ENCODE measurements around the gene PRDM16.
"Not testable (repeated sequence)": the region's sequence is repeated elsewhere in the genome, so short reads cannot be mapped to it uniquely, and the experiment has no call there.

PRDM16 gene

GRCh38 chr1:3082051-3082450 is 13.0 kb downstream of the PRDM16 start:
- DNase-seq (ENCODE audit: low spot score): no peak

- no peak for DNase-seq (ENCODE audit: low spot score)
Observed at GRCh38 chr1:3082571-3083516, 13.8 kb downstream of the PRDM16 start.

DNA sequence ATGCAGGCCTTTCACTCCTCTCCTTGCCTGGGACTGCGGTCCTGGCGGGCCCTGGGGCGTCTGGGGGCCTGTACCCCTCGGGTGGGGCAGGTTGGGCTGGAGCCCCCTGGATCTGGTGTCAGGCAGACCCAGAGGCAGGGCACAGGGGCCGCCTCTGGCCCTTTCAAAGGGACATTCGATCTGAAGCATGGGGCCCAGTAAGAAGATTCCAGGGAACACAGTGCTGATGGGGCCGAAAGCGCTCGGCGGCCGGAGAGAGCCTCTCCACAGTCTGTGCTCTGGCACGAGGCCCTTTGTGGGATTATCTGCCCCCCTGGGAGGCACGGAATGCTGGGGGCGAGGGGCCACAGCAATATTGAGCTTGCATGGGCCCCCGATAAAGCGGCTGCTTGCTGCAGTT is 15.2 kb downstream of the PRDM16 start:
- DNase-seq (ENCODE audit: low spot score): no peak

- DNase-seq (ENCODE audit: low spot score): no peak
Observed at GRCh38 chr1:3084726-3085125, 15.7 kb downstream of the PRDM16 start.

- no peak for DNase-seq (ENCODE audit: low spot score)
Observed at GRCh38 chr1:3085721-3086120, 16.7 kb downstream of the PRDM16 start.

DNA sequence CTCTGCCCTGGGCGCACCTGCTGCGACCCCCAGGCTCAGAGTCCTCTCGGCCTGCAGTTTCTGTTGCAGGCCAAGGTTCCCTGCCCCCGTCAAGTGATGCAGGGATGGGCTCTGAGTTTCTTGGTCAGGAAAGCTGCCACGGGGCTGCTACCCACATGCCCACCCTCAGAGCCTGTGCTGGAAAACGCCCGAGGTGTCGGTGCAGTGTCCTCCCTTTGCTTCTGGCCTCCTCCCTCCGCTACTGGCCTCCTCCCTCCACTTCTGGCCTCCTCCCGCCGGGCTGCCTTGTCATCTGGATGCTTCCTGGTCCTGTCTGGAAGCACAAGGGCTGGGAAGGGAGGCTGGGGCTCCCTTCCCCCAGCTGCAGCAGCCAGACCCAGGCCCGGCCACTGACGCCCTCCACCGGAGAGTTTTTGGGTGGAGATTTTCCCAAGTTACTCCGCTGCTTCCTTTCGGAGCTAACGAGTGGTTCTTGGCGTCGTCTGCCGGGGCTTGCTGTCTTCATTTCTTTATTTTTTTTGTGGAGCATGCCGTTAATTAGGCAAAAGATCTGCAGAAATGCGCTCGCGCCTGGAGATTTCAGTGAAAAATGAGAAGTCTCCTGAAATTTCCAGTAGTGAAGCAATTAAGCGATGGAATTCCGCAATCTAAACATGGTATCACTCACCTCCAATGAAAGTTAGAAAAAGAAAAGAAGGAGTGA is 17.4 kb downstream of the PRDM16 start:
- DNase-seq (ENCODE audit: low spot score): no peak

DNA sequence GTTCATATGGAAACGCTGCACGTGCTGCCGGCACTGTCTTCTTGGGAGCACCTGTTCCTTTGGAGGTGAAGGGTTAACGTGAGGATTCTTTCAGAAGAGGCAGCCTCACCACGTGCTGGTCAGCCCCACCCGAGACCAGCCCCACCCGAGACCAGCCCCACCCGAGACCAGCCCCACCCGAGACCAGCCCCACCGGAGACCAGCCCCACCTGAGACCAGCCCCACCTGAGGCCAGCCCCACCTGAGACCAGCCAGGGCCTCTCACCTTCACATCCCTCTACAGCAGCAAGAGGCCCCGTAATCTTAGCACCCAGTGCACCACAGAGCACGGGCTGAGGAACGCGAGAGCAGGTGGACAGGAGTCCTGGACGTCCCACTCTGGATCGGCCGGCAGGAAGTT is 18.0 kb downstream of the PRDM16 start:
- DNase-seq (ENCODE audit: low spot score): no peak

GRCh38 chr1:3087946-3088668 is 19.1 kb downstream of the PRDM16 start:
- not testable (repeated sequence) for DNase-seq (ENCODE audit: low spot score)

DNA sequence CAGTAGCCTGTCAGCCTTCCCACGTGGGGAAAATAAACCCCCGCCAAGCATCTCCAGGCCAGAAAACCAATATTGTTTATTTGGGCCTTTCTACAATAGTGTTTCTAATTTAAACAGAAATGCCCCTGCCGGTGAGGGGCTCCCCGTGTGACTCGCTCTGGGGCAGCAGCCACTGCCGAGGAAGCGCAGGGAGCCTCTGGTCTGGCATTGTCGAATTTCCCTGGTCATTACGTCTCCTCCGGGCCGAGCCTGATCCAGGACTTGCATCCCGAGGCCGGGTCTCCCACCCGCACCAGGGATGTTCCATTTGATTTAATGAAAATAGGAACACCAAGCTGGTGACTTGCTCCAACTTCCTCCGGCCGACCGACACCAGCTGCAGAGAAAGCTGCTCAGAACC is 20.5 kb downstream of the PRDM16 start:
- no peak for DNase-seq (ENCODE audit: low spot score)

- no peak for DNase-seq (ENCODE audit: low spot score)
Observed at GRCh38 chr1:3091334-3091733, 22.3 kb downstream of the PRDM16 start.

- DNase-seq (ENCODE audit: low spot score): no peak
Observed at GRCh38 chr1:3092530-3092929, 23.5 kb downstream of the PRDM16 start.

- DNase-seq (ENCODE audit: low spot score): no peak
Observed at GRCh38 chr1:3093898-3094626, 25.1 kb downstream of the PRDM16 start.

DNA sequence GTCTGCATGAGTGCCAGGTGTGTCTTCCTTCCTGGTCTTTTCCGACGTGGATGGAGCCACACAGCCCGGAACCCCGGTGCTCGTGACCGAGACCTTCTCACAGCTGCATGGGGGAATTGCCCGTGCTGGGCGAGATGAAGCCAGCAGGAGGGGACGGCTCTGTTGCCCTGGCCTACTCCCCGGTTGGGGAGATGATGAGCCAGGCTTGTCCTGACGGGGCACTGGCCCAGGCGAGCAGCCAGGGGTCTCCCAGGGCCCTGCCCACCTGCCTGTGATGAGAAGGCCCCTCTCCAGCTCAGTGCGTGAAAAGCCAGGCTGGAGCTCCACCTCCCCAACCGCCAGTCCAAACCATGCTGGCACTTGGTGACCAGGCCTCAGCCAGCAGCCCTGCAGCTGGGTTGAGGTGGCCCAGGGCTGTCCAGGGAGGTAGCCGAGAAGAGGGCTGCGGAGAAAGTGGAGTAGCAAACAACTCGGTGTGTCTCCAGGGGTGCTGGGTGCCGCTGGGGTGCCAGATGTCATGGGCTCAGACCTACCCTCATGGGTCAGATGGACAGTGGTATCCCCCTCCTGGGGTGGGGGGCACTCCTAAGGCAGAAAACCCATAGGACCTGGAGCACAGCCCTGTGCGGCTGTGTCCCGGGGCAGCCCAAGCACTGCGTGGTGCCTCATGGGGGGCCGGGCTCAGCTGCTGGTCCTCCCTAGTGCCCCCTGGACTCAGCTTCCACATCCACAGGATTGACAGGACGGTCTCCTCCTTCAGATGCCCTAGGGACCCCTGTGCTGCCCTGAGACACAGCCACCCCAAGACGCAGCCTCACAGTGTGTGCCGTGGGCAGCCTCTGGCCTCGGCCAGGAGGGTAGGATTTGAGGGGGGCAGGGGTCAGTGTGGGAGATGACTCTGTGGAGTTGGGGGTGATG is 26.1 kb downstream of the PRDM16 start:
- no peak for DNase-seq (ENCODE audit: low spot score)

DNA sequence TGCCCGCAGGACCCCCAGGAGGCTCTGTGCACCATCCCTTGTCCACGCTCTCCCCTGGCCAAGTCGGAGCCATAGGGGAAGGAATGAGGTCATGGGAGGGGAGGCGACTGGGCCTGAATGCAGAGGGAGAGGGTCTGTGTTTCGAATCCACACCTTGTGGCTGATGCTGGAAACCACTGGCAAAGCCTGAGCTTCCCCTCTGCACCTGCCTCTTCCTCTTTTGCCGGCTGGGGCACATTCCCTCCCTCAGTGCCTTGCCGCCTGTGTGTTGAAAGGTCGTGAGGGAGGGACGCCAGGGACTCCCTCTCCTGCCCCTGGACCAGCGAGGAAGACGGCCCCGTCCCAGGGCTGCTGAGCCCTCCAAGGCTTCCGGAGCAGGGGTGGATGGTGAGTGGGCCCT is 27.3 kb downstream of the PRDM16 start:
- no peak for DNase-seq (ENCODE audit: low spot score)

DNA sequence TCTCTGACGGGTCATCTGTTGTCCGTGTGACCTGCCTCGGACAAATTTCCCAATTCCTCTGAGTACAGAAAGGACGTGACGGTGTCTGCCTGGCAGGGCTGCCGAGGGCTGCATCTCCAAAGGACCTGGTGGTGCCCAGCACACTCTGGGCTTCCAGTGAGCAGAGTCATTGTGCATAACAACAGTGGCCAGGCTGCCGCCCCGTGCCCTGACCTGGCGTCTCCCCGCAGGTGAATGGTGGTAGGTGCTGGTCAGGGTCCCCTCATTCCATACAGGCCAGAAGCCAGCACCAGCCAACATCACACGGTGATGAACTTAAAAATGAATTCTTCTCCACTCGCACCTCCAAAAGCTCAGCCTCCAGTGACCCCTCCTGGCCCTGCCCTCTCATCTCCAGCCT is 28.2 kb downstream of the PRDM16 start:
- no peak for DNase-seq (ENCODE audit: low spot score)

- DNase-seq (ENCODE audit: low spot score): no peak
Observed at GRCh38 chr1:3097861-3098260, 28.9 kb downstream of the PRDM16 start.

- DNase-seq (ENCODE audit: low spot score): no peak
Observed at GRCh38 chr1:3099861-3100260, 30.9 kb downstream of the PRDM16 start.

- no peak for DNase-seq (ENCODE audit: low spot score)
Observed at GRCh38 chr1:3101124-3101939, 32.3 kb downstream of the PRDM16 start.

DNA sequence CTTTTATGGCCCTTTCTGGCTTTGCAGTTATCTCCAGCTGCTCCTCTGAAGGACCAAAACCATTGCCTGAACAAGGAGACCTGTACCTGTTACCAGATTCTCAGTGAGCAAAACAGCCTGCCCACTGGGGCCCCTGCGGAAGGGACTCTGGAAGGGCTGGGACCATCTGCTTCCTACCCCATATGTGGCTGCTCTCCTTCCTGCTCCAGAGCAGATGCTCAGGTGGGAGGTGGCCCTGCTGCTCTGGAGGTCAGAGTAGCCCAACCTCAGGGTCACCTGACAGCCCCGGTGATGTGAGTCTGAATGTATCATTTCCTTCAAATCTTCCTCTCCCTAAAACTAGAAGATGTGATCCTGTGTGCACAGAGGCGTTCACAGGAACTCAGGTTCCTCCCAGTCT is 33.6 kb downstream of the PRDM16 start:
- DNase-seq (ENCODE audit: low spot score): no peak
